H9 (cell line): ENCODE data around the gene NPTN. TPM values are rescaled to one million over a fixed set of nuclear protein-coding genes. Genes with fewer than 3 reads are reported as not detected.

Experiments used
- DNase-seq: peaks from one replicate; pipeline ENCODE4 v3.0.0-alpha.2; 2017
- H2AFZ ChIP-seq: one replicate; pipeline ENCODE4 v1.6.1; 2013; ENCODE audit warnings: mild to moderate bottlenecking, low read length, control low read depth, moderate library complexity
- H2AK5ac ChIP-seq: 2 replicates; pipeline ENCODE4 v1.6.1; 2013; ENCODE audit warnings: low read length, control low read depth, mixed read lengths; ENCODE audit not compliant: insufficient read length
- H2BK120ac ChIP-seq: one replicate; pipeline ENCODE4 v1.6.1; 2013; ENCODE audit warnings: low read depth, mild to moderate bottlenecking, low read length, control low read depth, inconsistent platforms; ENCODE audit not compliant: poor library complexity, severe bottlenecking
- H2BK12ac ChIP-seq: 2 replicates; pipeline ENCODE4 v1.6.1; 2013; ENCODE audit warnings: low read length, control low read depth, mixed read lengths, low read depth; ENCODE audit not compliant: insufficient read length
- H2BK15ac ChIP-seq: 2 replicates; pipeline ENCODE4 v1.6.1; 2013; ENCODE audit warnings: low read depth, low read length, control low read depth
- H2BK20ac ChIP-seq: one replicate; pipeline ENCODE4 v1.6.1; 2013; ENCODE audit warnings: low read depth, mild to moderate bottlenecking, low read length, control low read depth, inconsistent platforms; ENCODE audit not compliant: poor library complexity, severe bottlenecking
- H2BK5ac ChIP-seq: 2 replicates; pipeline ENCODE4 v1.6.1; 2013; ENCODE audit warnings: low read length, control low read depth, mixed read lengths; ENCODE audit not compliant: insufficient read length
- H3K14ac ChIP-seq: 2 replicates; pipeline ENCODE4 v1.6.1; 2013; ENCODE audit warnings: low read length, control low read depth; ENCODE audit not compliant: insufficient read depth
- H3K18ac ChIP-seq: 2 replicates; pipeline ENCODE4 v1.6.1; 2013; ENCODE audit warnings: low read depth, mild to moderate bottlenecking, mixed read lengths, low read length, control low read depth; ENCODE audit not compliant: insufficient read length
- H3K23ac ChIP-seq: 2 replicates; pipeline ENCODE4 v1.6.1; 2013; ENCODE audit warnings: low read length, control low read depth, mixed read lengths, low read depth; ENCODE audit not compliant: insufficient read length
- H3K23me2 ChIP-seq: 2 replicates; pipeline ENCODE4 v1.6.1; 2013; ENCODE audit warnings: low read depth, mild to moderate bottlenecking, mixed read lengths, low read length, control low read depth; ENCODE audit not compliant: insufficient read length, poor library complexity, severe bottlenecking
- H3K27ac ChIP-seq: 2 replicates; pipeline ENCODE4 v1.5.1; 2013; ENCODE audit warnings: low read length, control low read depth, mixed read lengths, low read depth; ENCODE audit not compliant: insufficient read length
- H3K27me3 ChIP-seq: 2 replicates; pipeline ENCODE4 v1.6.1; 2013; ENCODE audit warnings: low read length, control low read depth, inconsistent platforms; ENCODE audit not compliant: insufficient read depth
- H3K4ac ChIP-seq: 2 replicates; pipeline ENCODE4 v1.6.1; 2013; ENCODE audit warnings: low read depth, mild to moderate bottlenecking, control low read depth, inconsistent platforms, low read length, moderate library complexity
- H3K4me1 ChIP-seq: 2 replicates; pipeline ENCODE4 v1.6.1; 2013; ENCODE audit warnings: low read length, control low read depth, inconsistent platforms; ENCODE audit not compliant: insufficient read depth
- H3K4me2 ChIP-seq: 2 replicates; pipeline ENCODE4 v1.6.1; 2013; ENCODE audit warnings: low read length, control low read depth, mixed read lengths; ENCODE audit not compliant: insufficient read length, insufficient read depth
- H3K56ac ChIP-seq: 2 replicates; pipeline ENCODE4 v1.6.1; 2013; ENCODE audit warnings: low read depth, mild to moderate bottlenecking, mixed read lengths, low read length, control low read depth; ENCODE audit not compliant: insufficient read length
- H3K79me1 ChIP-seq: 2 replicates; pipeline ENCODE4 v1.6.1; 2013; ENCODE audit warnings: low read depth, mild to moderate bottlenecking, moderate library complexity, low read length, control low read depth, inconsistent platforms; ENCODE audit not compliant: insufficient read depth, poor library complexity, severe bottlenecking
- H3K79me2 ChIP-seq: 2 replicates; pipeline ENCODE4 v1.6.1; 2013; ENCODE audit warnings: low read length, control low read depth, inconsistent platforms; ENCODE audit not compliant: insufficient read depth
- H3K9ac ChIP-seq: 2 replicates; pipeline ENCODE4 v1.6.1; 2013; ENCODE audit warnings: low read length, control low read depth, mixed read lengths; ENCODE audit not compliant: insufficient read length; ENCODE audit errors: extremely low read depth
- H3K9me3 ChIP-seq: one replicate; pipeline ENCODE4 v1.6.1; 2013; ENCODE audit warnings: low read depth, low read length, inconsistent platforms; ENCODE audit not compliant: control insufficient read depth
- H3T11ph ChIP-seq: one replicate; pipeline ENCODE4 v1.6.1; 2013; ENCODE audit warnings: mild to moderate bottlenecking, low read length, control low read depth, inconsistent platforms
- H4K20me1 ChIP-seq: one replicate; pipeline ENCODE4 v1.6.1; 2013; ENCODE audit not compliant: control insufficient read depth, insufficient read length, insufficient read depth
- H4K5ac ChIP-seq: 2 replicates; pipeline ENCODE4 v1.6.1; 2013; ENCODE audit warnings: low read depth, mild to moderate bottlenecking, mixed read lengths, low read length, control low read depth; ENCODE audit not compliant: insufficient read length
- H4K8ac ChIP-seq: replicated peaks from 2 replicates; pipeline ENCODE4 v1.6.1; 2013; ENCODE audit warnings: low read length, control low read depth, mixed read lengths, low read depth; ENCODE audit not compliant: insufficient read length
- H4K91ac ChIP-seq: 2 replicates; pipeline ENCODE4 v1.6.1; 2013; ENCODE audit warnings: low read depth, mild to moderate bottlenecking, moderate library complexity, mixed read lengths, low read length, control low read depth; ENCODE audit not compliant: insufficient read length
- H3K27ac Mint-ChIP-seq, 3 experiments: 2 replicates in 2 of 3; 3 replicates in 1 of 3; pipeline ENCODE4 v1.8.0; 2020 to 2021; ENCODE audit warnings: mixed read lengths in 3 of 3, mild to moderate bottlenecking in 1 of 3, moderate library complexity in 1 of 3
- H3K27me3 Mint-ChIP-seq: 2 replicates; pipeline ENCODE4 v1.8.0; 2021; ENCODE audit warnings: low read depth, mild to moderate bottlenecking, moderate library complexity, mixed read lengths
- H3K36me3 Mint-ChIP-seq, 3 experiments: 2 replicates in 2 of 3; 3 replicates in 1 of 3; pipeline ENCODE4 v1.8.0; 2020 to 2021; ENCODE audit warnings: low read depth in 3 of 3, mixed read lengths in 3 of 3; ENCODE audit not compliant: insufficient read depth in 1 of 3
- H3K4me1 Mint-ChIP-seq, 2 experiments: 2 replicates each; pipeline ENCODE4 v1.8.0; 2020; ENCODE audit warnings: mixed read lengths in 2 of 2
- H3K4me3 Mint-ChIP-seq, 2 experiments: 2 replicates in 1 of 2; 3 replicates in 1 of 2; pipeline ENCODE4 v1.8.0; 2020 to 2021; ENCODE audit warnings: mild to moderate bottlenecking in 2 of 2, mixed read lengths in 2 of 2, moderate library complexity in 1 of 2
- H3K9me3 Mint-ChIP-seq, 2 experiments: 2 replicates in 1 of 2; 3 replicates in 1 of 2; pipeline ENCODE4 v1.8.0; 2020; ENCODE audit warnings: mild to moderate bottlenecking in 2 of 2, mixed read lengths in 2 of 2, moderate library complexity in 1 of 2
- WGBS: extraction: QIAGEN DNeasy Blood & Tissue Kit; methylation state at CpG from one replicate; pipeline ENCODE4 v1.1.7; 2013; ENCODE audit warnings: missing lambda C conversion rate, low lambda C conversion rate, mixed read lengths; ENCODE audit not compliant: insufficient read length; ENCODE audit errors: extremely low coverage; 5-methylcytosine and 5-hydroxymethylcytosine counted together
- total RNA-seq: library from RNA; stranded (reverse); gene quantifications from 2 replicates; pipeline ENCODE4 v1.2.1, GENCODE V29; 2021
- TF ChIP-seq, protein P1 (sequence below): fragments of 200-600 bp; sonication (generic); conservative IDR thresholded peaks from 3 replicates; pipeline ENCODE4 v1.8.0; 2021; ENCODE audit warnings: antibody characterized with exemption, mild to moderate bottlenecking

Gene NPTN
- total RNA-seq, 1 experiment from 2014 or later: 89.1 TPM

DNA sequence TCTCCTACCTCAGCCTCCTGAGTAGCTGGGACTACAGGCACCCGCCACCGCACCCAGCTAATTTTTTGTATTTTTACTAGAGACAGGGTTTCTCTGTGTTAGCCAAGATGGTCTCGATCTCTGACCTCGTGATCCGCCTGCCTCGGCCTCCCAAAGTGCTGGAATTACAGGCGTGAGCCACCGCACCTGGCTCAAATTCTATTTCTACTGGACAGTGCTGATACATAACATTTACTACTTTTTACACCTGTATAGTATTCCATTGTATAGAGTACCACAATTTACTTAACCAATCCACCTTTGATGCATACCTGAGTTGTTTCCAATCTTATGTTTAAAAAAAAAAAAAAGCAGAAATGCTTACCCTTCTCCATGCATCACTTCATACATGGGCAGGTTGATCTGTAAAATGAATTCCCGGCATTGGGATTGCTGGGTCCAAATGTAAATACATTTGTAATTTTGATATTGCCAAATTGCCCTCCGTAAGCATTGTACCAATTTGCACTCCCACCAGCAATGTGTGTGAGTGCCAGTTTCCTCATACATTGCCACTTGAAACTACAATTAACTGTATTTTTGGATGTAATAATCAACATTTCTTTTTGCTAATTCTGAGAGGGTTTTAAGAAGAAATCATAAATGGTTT lies 94.5 kb downstream of the NPTN start:
- no peaks in the 10 kb centered on the region for H3K27me3 ChIP-seq
- H3K27ac Mint-ChIP-seq: no peak overlapping the region
- DNase-seq: no peak
- no peaks in the 10 kb centered on the region for H3K36me3 Mint-ChIP-seq
- H3K4me3 Mint-ChIP-seq: no peak overlapping the region
- no peaks in the 10 kb centered on the region for H3K23me2 ChIP-seq
- no peak overlapping the region for H2BK12ac ChIP-seq
- no peaks in the 10 kb centered on the region for H3K9me3 Mint-ChIP-seq
- H2BK120ac ChIP-seq: no peak overlapping the region
- H3T11ph ChIP-seq: no peak overlapping the region
- H3K14ac ChIP-seq: no peak overlapping the region
- no peaks in the 10 kb centered on the region for H3K27me3 Mint-ChIP-seq
- H4K5ac ChIP-seq: no peak overlapping the region
- H2BK15ac ChIP-seq: no peak overlapping the region
- no peaks in the 10 kb centered on the region for H3K4me1 Mint-ChIP-seq
- no peaks in the 10 kb centered on the region for H3K79me1 ChIP-seq
- no peaks in the 10 kb centered on the region for H3K79me2 ChIP-seq
- no peak overlapping the region for H2AK5ac ChIP-seq
- no peak overlapping the region for H2AFZ ChIP-seq
- WGBS: no CpG with 5 or more reads among the region's 10 CpGs
- H2BK5ac ChIP-seq: no peak overlapping the region
- no peak overlapping the region for H3K23ac ChIP-seq
- H3K9me3 ChIP-seq: no peaks in the 10 kb centered on the region
- TF ChIP-seq, protein P1, sequence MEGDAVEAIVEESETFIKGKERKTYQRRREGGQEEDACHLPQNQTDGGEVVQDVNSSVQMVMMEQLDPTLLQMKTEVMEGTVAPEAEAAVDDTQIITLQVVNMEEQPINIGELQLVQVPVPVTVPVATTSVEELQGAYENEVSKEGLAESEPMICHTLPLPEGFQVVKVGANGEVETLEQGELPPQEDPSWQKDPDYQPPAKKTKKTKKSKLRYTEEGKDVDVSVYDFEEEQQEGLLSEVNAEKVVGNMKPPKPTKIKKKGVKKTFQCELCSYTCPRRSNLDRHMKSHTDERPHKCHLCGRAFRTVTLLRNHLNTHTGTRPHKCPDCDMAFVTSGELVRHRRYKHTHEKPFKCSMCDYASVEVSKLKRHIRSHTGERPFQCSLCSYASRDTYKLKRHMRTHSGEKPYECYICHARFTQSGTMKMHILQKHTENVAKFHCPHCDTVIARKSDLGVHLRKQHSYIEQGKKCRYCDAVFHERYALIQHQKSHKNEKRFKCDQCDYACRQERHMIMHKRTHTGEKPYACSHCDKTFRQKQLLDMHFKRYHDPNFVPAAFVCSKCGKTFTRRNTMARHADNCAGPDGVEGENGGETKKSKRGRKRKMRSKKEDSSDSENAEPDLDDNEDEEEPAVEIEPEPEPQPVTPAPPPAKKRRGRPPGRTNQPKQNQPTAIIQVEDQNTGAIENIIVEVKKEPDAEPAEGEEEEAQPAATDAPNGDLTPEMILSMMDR: no peak
- H4K8ac ChIP-seq: no peak overlapping the region
- H3K27ac ChIP-seq: no peak overlapping the region
- no peak overlapping the region for H3K18ac ChIP-seq
- no peaks in the 10 kb centered on the region for H3K4me1 ChIP-seq
- no peak overlapping the region for H4K91ac ChIP-seq
- no peak overlapping the region for H3K4me2 ChIP-seq
- H4K20me1 ChIP-seq: no peaks in the 10 kb centered on the region
- H2BK20ac ChIP-seq: no peak overlapping the region
- no peak overlapping the region for H3K56ac ChIP-seq
- H3K4ac ChIP-seq: no peak overlapping the region
- no peak overlapping the region for H3K9ac ChIP-seq
